Renal cortical epithelial cell (primary cell): ENCODE data around the gene HAP1. TPM values are rescaled to one million over a fixed set of nuclear protein-coding genes. Genes with fewer than 3 reads are reported as not detected.
"Not testable (repeated sequence)": the region's sequence is repeated elsewhere in the genome, so short reads cannot be mapped to it uniquely, and the experiment has no call there.

Source experiments
- DNase-seq: peaks from one replicate; pipeline ENCODE4 v3.0.0-alpha.2; 2011; ENCODE audit warnings: low read depth
- total RNA-seq: library from RNA; depleted of rRNA; stranded (reverse); fragments of >200 nt; gene quantifications from 2 replicates; pipeline ENCODE4 v1.2.3, GENCODE V29; 2014

HAP1 gene
- total RNA-seq, 1 donor from 2014 or later: 0.45 TPM

DNA sequence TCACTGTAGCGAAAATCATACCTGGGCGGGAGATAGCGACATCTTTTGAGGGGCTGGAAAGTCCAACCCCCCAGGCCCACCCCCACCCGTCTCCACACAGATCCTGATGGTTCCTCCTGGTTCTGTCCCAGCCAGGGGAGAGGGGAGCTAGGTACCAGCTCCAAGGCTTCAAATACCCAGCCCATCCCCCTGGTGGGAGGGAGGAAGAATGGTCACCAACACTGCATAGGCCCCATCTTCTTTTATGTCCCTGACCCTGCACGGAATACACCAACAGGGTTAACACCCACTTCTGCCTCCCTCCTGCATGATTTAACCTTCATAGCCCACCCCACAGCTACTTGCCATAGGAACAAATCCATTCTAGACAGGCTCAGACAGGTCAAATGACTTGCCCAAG is 9.3 kb downstream of the HAP1 start:
- DNase-seq: no peak

DNA sequence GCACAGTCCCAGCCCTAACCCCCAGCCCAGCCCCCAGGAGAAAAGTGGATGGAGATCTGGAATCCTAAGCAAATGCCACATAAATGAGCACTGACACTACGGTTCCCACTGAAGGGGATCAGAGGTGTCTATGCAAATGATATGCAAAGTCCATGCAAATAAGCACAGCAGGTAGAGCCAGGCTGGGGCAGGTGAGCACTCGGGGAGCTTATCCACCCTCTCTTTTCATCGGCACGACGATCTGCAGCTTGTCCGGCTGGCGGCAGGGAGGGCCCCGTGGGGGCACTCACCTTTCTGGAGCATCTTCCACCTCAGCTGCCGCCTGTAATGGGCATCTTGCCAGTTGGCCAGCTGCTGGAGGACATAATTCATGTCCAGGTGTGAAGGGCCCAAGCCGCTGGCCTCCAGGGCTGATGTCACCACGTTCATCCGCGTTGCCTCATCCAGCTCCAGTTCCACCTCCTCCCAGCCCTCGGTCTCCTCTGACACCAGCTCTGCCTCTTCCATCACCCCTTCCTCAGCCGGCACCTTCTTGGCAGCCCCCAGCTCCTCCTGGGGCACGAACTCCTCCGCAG is 9.9 kb downstream of the HAP1 start:
- DNase-seq: no peak

DNA sequence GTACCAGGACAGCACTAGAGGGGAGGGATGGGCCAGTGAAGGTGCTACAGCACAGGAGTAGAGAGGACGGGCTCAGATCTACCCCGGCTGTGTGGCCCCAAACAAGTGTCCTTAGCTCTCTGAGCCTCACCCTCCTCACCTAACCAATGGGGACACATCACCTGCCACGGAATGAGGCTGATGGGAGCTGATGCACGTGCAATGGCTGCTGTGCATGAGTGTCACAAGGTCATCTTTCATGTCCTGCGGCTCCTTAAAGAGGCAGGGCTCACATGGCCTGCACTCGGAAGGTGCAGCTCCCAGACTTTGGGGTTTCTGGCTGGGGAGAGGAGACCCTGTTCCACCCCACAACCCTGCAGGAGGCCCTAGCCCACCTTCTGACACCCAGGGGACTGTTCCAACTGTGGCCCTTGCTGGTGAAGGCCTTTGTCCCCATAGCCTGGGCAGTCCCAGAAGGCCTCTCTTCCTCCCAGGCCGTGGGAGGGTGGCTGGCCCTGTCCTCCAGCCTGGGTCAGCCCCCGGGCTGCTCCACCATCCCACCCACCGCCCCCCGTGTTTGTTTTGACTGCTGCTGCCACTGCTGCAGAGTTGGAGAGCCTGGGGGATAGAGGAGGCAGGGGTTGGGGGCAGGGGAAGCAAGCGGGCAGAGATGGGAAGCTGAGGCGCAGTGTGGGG is 10.5 kb downstream of the HAP1 start:
- DNase-seq: no peak

DNA sequence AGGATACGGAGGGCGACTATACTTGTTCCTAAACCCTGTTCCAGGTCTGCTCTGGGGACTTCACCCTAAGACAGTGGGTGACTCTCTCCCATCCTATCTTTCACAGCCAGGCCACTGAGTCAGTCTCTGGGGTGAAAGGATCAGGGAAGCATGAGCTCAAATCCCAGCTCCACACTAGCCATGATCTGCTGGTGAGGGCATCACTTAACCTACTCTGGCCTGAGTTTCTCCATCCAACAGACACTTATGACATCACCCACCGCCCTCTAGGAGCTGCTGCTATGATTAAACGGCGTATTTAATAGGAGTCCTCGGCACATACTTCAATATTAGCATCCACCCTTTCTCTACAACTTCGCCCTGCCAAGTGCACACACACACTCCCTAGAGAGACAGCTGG is 12.2 kb downstream of the HAP1 start:
- DNase-seq: no peak

DNA sequence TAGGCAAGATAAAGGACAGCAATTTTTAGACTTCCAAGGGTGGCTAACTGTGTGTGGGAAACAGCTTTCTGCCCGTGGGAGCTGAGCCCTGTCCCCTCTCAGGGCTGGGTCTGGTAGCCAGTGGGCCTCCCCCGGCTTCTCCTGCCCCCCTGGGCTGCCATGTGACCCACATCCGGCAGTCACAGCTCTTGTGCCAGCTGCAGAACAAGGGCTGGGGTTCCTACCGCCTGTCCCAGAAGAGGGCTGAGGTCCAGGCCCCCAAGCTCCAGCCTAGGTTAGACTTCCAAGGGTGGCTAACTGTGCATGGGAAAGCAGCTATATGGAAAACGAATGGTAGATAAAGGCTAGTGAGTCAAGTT is 16.2 kb downstream of the HAP1 start:
- DNase-seq: no peak

DNA sequence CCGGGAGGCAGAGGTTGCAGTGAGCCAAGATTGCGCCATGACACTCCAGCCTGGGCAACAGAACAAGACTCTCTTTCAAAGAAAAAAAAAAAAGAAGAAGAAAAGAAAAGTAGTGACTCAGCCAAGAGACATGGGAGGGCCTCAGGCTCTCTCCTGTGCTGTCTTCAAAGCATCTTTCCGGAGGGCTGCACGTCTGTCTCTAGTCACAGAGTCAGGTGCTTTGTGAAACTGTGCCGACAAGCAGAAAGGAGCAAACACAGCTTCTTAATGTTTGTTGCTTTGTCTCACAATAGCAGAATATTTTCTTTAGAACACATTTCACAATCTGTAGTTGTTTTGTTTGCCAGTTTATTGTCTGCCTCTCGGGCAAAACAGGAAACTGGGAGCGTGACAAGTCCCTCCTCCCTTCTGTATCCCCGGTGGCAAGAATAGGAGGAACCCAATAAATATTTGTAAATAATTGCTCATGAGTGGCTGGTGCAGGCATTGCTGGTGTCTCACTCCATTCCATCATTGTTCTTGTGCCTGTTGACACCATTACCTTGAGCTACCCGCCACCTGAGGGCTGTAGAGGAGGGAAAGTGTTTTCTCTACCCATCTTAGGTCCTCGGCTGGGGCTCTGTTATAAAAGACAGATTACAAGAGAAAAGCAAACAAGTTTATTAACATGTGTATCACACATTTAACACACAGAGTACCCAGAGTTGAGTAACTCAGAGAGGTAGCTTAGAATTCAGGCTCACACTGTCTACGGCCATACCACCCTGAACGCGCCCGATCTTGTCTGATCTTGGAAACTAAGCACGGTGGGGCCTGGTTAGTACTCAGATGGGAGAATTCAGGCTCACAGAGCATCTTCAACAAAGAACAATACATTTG is 16.8 kb downstream of the HAP1 start:
- peak; percentile 91 for DNase-seq

DNA sequence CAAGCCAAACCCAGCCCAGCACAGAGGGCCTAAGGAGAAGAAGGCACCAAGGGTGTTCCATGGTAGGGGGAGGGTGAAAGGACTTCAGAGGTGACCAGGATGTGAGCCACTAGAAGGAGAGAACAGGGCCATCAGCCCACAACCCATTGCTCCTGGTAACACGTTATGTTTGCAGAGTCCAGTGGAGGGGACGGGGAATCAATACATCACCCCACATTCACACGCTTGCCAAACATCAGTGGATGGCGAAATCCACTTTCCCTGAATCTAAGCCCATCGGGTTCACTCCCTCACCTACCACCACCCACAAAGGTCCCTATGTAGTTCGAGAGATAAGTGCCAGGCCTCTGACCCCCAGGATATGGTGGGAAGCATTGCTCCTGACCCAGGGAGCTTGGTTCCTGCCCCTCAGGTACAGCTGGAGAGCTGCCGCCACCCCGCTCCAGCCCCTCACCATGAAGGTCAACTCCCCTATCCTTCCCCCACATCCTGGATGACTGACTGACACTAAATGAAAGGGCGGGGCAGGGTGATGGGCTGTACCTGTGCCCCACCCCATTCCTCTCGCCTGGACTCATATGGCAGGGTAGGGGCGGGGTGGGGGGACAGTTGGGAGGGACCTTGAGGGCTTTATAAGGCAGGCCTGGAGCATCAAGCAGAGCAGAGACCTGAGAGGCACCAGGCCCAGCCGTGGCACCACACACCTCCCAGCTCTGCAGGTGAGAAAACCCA is 22.6 kb downstream of the HAP1 start, which contains the start of gene GAST:
TSS of gene GAST (plus strand) at position 663 of the 732 bp plus-strand sequence. CDS start 3,106 bp downstream, outside the sequence.
- DNase-seq: no peak

DNA sequence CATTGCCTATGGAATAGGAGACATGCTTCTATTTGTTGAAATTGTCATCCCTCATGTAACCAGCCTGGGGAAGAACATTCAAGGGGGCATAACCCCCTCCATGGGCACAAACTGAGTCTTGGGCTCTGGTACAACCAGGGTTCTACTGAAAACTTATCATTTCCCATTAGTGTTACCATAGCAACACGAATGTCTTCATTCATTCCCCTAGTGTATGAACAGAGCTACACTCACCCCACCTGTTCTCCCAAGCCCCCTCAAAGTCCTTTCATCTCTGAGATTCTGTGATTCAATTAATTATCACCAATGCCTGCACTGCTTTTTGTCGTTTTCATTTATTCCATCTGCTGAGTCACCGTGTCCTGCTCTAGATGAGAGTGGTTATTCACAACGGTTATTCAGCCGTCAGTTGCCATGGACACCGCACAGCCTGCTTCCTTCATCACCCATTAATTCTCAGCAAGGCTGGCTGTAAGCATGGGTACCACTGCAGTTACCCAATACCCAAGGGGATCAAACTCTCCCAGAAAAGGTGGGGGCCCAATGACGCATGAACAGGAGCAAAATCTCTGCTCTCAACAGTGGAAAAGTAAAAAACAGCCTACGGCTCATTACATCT is 23.9 kb downstream of the HAP1 start:
- DNase-seq: peak; percentile 97

DNA sequence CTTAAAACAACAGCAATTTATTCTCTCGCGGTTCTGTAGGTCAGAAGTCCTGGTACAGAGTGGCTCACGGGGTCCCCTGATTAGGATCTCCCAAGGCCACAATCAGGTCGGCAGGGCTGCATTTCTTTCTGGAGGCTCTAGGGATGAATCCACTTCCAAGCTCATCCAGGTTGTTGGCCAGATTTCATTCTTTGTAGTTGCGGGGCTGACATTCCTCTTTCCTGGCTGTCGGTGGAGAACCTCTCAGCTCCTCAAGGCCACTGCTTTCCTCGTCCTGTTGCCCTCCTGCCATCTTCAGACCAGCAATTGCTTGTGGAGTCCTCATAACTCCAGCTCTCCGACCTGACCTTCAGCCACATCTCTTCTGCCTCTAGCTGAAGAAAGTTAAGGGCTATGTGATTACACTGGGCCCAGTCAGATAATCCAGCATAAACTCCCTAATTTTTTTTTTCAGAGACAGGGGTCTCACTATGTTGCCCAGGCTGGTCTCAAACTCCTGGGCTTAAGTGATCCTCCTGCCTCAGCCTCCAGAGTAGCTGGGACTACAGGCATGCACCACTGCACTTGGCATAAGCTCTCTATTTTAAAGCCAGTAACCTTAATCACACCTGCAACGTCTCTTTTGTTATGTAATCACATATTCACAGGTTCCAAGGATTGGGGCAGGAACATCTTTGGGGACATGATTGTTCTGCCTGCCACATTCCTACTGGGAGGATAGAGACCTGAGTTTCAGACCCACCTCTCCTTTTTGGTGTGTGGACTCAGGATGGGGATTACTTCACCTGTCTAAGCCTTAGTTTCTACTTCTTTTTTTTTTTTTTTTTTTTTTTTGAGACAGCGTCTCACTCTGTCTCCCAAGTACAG is 26.4 kb downstream of the HAP1 start:
- DNase-seq: no peak

DNA sequence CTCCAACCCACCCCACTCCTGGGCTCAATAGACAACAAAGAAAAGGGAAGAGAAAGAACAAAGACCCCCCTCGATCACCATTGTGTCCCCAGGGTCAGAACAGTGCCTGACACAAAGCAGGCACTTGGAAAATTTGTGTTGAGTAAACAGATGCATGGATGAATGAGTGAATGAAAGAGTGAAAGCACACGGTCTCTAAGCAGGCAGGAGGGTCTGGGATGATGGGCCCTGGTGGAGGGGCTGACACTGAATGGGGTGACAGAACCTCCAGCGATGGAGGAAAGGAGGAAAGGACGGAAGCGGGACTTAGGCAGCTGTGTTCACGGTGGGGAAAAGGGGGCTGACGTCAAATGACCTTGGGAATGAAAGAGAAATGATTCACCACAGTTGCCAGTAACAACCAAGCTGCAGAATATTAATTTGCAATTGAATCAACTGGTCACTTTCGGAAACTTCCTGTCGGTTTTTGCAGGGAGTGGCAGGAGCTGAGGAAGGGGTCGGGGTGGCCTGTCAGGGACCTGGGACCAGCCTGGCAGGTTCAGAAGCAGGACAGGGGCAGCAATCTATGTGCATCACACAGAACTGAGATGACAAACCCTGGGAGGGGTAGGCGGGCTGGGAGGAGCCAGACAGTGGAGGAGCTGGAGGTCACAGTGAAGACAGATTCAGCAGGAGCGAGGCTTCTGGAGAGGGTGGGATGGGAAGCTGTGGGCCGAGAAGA is 29.0 kb downstream of the HAP1 start:
- peak; percentile 65 for DNase-seq

DNA sequence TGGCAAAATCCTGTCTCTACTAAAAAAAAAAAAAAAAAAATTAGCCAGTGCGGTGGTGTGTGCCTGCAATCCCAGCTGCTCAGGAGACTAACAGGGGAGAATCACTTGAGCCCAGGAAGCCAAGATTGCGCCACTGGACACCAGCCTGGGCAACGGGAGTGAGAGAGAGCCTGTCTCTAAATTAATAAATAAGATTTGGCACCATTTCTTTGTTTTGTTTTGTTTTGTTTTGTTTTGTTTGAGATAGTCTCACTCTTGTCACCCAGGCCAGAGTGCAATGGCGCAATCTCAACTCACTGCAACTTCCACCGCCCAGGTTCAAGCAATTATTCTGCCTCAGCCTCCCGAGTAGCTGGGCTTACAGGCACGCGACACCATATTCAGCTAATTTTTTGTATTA is 31.7 kb downstream of the HAP1 start:
- DNase-seq: no peak

DNA sequence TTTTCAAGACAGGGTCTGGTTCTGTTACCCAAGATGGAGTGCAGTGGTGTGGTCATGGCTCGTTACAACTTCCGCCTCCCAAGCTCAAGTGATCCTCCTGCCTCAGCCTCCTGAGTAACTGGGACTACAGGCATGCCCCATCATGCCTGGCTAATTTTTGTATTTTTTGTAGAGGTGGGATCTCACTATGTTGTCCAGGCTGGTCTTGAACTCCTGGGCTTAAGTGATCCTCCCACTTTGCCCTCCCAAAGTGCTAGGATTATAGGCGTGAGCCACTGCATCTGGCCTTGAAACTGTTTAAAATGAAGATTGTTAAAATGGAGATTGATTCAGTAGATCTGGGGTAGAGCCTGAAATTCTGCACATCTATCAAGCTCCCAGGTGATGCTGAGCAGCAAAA is 33.6 kb downstream of the HAP1 start:
- DNase-seq: not testable (repeated sequence)

DNA sequence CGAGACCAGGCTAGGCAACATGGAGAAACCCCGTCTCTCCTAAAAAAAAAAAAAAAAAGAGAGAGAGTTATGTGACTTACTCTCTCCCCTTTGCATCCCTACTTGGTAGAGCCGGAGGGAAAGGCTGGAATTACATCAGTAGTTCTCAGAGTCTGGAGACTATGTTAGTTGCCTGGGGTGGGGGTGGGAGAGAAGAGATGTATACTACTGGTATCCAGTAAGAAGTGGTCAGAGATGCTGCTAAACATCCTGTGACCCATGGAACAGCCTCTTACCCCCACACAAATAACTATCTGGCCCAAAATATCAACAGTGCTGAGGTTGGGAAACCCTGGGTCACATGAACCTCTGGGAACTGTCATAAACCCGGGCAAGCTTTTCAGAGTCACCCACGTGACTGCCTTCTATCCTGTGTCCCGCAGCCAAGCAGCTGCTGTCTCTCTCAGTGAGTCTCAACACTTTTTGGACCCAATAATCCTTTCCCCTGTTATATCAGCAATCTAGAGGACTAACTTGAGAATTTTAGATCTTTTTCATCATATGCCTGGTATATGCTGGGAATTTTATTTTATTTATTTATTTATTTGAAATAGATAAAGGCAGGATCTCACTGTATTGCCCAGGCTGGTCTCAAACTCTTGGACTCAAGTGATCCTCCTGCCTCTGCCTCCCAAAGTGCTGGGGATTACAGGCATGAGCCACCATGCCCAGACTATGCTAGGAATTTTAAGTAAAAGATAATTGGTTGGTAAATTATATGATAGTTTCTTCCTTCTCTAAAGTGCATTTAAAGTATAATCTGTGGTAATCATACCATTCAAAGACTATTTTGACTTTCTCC is 37.1 kb downstream of the HAP1 start:
- peak; percentile 61 for DNase-seq

DNA sequence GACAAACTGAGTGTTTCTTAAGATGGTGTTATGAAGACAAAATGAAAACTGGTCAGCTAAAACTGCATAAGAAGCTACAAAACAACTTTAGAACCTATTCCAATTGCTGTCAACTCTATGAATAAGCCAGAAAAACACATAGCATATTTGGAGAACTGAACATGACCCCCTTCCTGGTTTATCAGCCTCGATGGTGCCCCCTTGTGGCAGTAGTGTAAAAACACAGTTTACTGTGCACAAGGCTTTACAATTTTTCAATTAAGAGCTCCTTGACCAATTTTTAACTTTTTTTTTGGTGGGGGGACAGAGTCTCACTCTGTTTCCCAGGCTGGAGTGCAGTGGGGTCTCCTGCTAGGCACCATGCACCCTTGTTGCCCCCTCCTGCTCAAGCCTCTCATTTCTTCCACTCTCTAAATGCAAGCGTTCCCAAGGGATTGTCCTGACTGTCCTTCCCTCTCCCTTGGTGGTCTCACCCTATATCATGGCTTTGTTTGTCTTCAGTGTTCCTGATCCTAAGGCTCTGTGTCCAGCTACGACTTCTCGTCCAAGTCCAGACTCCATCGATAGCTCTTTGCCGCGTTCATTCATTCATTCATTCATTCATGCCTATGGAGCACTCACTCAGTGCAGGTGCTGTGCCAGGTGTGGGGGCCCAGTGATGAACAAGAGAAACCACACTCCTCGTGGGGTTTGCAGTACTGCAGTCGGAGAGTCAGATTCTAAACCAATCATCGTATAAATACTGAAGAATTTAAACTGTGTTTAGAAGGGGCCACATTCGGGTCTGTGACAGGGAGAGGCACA is 38.3 kb downstream of the HAP1 start:
- DNase-seq: peak; percentile 75

DNA sequence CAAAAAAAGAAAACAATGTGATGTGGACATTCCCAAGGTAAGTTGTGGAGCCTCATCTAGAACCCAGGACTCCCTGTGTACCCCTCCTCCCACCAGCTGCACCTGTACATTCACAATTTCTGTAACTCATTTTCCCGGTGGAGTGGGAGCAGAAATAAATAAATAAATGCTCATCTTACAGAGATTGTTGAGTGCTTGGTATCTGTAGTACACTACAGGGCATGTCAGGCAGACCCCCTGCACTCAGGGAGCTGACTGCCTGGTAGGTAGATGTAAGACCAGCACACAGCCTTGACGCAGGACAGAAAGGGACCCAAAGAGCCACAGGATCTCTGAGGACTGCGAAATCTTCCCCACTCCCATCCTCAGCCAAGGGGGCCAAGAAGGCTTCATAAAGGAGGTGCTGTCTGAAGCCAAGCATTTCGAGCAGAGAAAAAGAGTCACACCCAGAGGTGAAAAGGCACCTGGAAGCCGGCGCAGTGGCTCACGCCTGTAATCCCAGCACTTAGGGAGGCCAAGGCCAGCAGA is 39.2 kb downstream of the HAP1 start:
- no peak for DNase-seq

DNA sequence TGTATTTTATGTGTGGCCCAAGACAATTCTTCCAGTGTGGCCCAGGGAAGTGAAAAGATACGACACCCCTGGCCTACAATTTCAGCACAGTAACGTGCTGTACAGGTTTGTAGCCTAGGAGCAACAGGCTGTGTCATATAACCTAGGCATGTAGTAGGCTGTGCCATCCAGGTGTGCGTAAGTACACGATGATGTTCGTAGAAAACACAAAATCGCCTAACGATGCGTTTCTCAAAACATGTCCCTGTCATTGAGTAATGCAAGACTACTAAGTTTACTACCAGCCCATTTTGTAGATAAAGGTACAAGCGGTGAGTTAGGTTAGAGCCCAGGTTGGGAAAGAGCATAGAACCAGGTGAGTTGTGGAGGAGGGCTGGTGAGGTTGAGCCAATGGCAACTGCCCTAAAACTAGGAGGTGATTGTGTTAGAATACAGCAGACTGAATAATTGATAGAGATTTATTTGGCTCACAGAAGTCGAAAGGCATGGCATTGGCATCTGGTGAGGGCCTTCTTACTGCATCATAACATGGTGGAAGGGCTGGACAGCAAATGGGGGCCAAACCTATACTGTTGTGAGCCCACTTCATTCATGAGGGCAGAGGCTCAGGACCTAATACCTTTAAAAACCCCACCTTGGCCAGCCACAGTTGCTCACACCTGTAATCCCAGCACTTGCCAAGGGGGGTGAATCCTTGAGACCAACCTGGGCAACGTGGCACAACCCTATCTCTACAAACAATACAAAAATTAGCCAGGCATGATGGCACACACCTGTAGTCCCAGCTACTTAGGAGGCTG is 41.5 kb downstream of the HAP1 start:
- no peak for DNase-seq
